GM12878 (cell line): Measurements from ENCODE around the gene MALRD1. TPM values are rescaled to one million over a fixed set of nuclear protein-coding genes. Genes with fewer than 3 reads are reported as not detected.

Experiments used
- ATAC-seq: fragments of 200-7000 bp; cut with Tn5 transposase; 3 replicates; pipeline ENCODE4 v1.9.1; 2020; ENCODE audit warnings: mild to moderate bottlenecking, moderate library complexity
- BruUV-seq: library from RNA; stranded (reverse); fragments of 400-500 nt; replicated peaks from 2 replicates; lab custom pipeline; 2021; lab: Mats Ljungman, UMichigan
- CTCF ChIA-PET: fragments of 300-600 bp; sonication (Branson Sonifier 250); formaldehyde crosslinking; extraction: SDS; loops from one replicate; lab custom pipeline; 2021; ENCODE audit warnings: inconsistent platforms; lab: Yijun Ruan, JAX
- POLR2A ChIA-PET: fragments of 350-600 bp; formaldehyde crosslinking; extraction: SDS; loops from one replicate; lab custom pipeline; 2021; ENCODE audit warnings: inconsistent platforms; lab: Charles Lee
- RAD21 ChIA-PET: fragments of 300-600 bp; sonication (Branson Sonifier 250); formaldehyde crosslinking; loops from one replicate; lab custom pipeline; 2023; ENCODE audit warnings: antibody characterized with exemption; ENCODE audit not compliant: unreplicated experiment; lab: Charles Lee
- SMC1A ChIA-PET: fragments of 300-600 bp; sonication (Branson Sonifier 250); formaldehyde crosslinking; loops from one replicate; lab custom pipeline; 2023; ENCODE audit not compliant: unreplicated experiment, uncharacterized antibody; lab: Charles Lee
- DNase-seq: peaks from one replicate; pipeline ENCODE4 v3.0.0-alpha.2; 2011; ENCODE audit warnings: low read depth, low spot score
- FAIRE-seq: peaks from 3 replicates; lab custom pipeline; 2011; peaks lifted over from hg19 to GRCh38; lab: Jason Lieb, UNC
- H2AFZ ChIP-seq: 2 replicates; pipeline ENCODE4 v1.6.0; 2011; ENCODE audit warnings: low read depth, low read length, control low read depth; ENCODE audit not compliant: control insufficient read depth
- H3K27ac ChIP-seq: 2 replicates; pipeline ENCODE4 v1.5.1; 2011; ENCODE audit warnings: control low read depth; ENCODE audit not compliant: control insufficient read depth, insufficient read depth
- H3K27me3 ChIP-seq, 2 experiments: replicated peaks in 1 of 2; 2 replicates each; pipeline versions ENCODE4 v1.6.0 to v1.6.1; 2011; ENCODE audit warnings: low read length in 1 of 2; ENCODE audit not compliant: control insufficient read depth in 2 of 2, insufficient read depth in 2 of 2
- H3K36me3 ChIP-seq, 2 experiments: 2 replicates each; pipeline ENCODE4 v1.5.1; 2011; ENCODE audit warnings: low read length in 1 of 2; ENCODE audit not compliant: control insufficient read depth in 2 of 2, insufficient read depth in 2 of 2
- H3K4me1 ChIP-seq: 2 replicates; pipeline ENCODE4 v1.6.1; 2011; ENCODE audit warnings: mild to moderate bottlenecking, low read length, moderate library complexity, mixed read lengths; ENCODE audit not compliant: control insufficient read depth, insufficient read depth
- H3K4me2 ChIP-seq: 2 replicates; pipeline ENCODE4 v1.6.0; 2011; ENCODE audit warnings: control low read depth; ENCODE audit not compliant: control insufficient read depth, insufficient read depth
- H3K4me3 ChIP-seq: fragments of 200-600 bp; sonication (generic); 2 replicates; pipeline ENCODE4 v1.5.1; 2016
- H3K79me2 ChIP-seq: 2 replicates; pipeline ENCODE4 v1.6.0; 2011; ENCODE audit warnings: low read length; ENCODE audit not compliant: control insufficient read depth, insufficient read depth
- H3K9ac ChIP-seq: 2 replicates; pipeline ENCODE4 v1.8.0; 2011; ENCODE audit warnings: low read length, control low read depth, mixed read lengths; ENCODE audit not compliant: control insufficient read depth, insufficient read depth
- H3K9me3 ChIP-seq: replicated peaks from 3 replicates; pipeline ENCODE4 v1.5.1; 2011; ENCODE audit warnings: mild to moderate bottlenecking, low read length; ENCODE audit not compliant: control insufficient read depth, insufficient read depth
- H4K20me1 ChIP-seq: 2 replicates; pipeline ENCODE4 v1.6.0; 2011; ENCODE audit not compliant: control insufficient read depth, insufficient read depth
- ATF2 ChIP-seq: IDR thresholded peaks from 2 replicates; pipeline ENCODE4 v1.6.1; 2012; ENCODE audit warnings: low read length, inconsistent platforms
- CEBPZ ChIP-seq: fragments of 150-350 bp; IDR thresholded peaks from 2 replicates; pipeline ENCODE4 v1.6.1; 2016; ENCODE audit warnings: low read depth, low read length
- E4F1 ChIP-seq: fragments of 450-650 bp; IDR thresholded peaks from 2 replicates; pipeline ENCODE4 v1.6.1; 2018; ENCODE audit warnings: borderline replicate concordance, mild to moderate bottlenecking; ENCODE audit not compliant: partially characterized antibody
- IRF5 ChIP-seq: fragments of 450-650 bp; IDR thresholded peaks from 2 replicates; pipeline ENCODE4 v1.6.1; 2017; ENCODE audit warnings: borderline replicate concordance
- LARP7 ChIP-seq: fragments of 450-650 bp; IDR thresholded peaks from 2 replicates; pipeline ENCODE4 v1.6.1; 2017; ENCODE audit warnings: mild to moderate bottlenecking
- SMC3 ChIP-seq: IDR thresholded peaks from 2 replicates; pipeline ENCODE4 v1.6.1; 2011; ENCODE audit warnings: low read length, improper control_type of control experiment, borderline replicate concordance
- ZNF384 ChIP-seq: IDR thresholded peaks from 2 replicates; pipeline ENCODE4 v1.6.1; 2012; ENCODE audit warnings: low read depth, mild to moderate bottlenecking, low read length, improper control_type of control experiment, borderline replicate concordance
- WGBS: methylation state at CpG from one replicate; pipeline ENCODE4 v1.1.6; 2016; ENCODE audit warnings: low lambda C conversion rate; ENCODE audit not compliant: insufficient replicate concordance, insufficient coverage; ENCODE audit errors: missing lambda C conversion rate; 5-methylcytosine and 5-hydroxymethylcytosine counted together
- in situ Hi-C: fragments of 300-500 bp; cut with MboI; formaldehyde crosslinking; loops from 9 replicates; pipeline ENCODE4 v1.14.3; 2018; ENCODE audit warnings: mixed read lengths
- intact Hi-C: fragments of 100-400 bp; cut with micrococcal nuclease; formaldehyde crosslinking; loops from one replicate; pipeline ENCODE4 v1.14.2; 2022; ENCODE audit not compliant: unreplicated experiment
- polyA plus RNA-seq, 11 experiments: library from polyadenylated mRNA; depleted of rRNA in 4 of 11; unstranded in 6 of 11; stranded (reverse) in 5 of 11; fragments of >200 nt; fragmentation: Nextera tagmentation in 4 of 11; fragmentation: Illumina TruSeq in 1 of 11; extraction: Ambion mirVana in 4 of 11; extraction: Trizol in 1 of 11; gene quantifications; 1 replicate in 1 of 11; 2 replicates in 10 of 11; pipeline versions ENCODE4 v1.2.1 to v1.2.3, GENCODE V29; 2011 to 2016; ENCODE audit warnings: inconsistent platforms in 2 of 11, missing spikeins in 2 of 11, low read depth in 1 of 11
- total RNA-seq, 4 experiments: library from RNA; depleted of rRNA in 3 of 4; stranded (reverse); fragments of >200 nt in 3 of 4; fragmentation: Illumina TruSeq in 1 of 4; extraction: Trizol in 1 of 4; gene quantifications; 2 replicates each; pipeline versions ENCODE4 v1.2.1 to v1.2.3, GENCODE V29; 2013 to 2021

Gene MALRD1
- total and polyA plus RNA-seq, 10 of the 15 experiments (the other 5 are each of a cell fraction or from before 2014, with no cell fraction given), result 0.12 to 6.6 (median 0.26) TPM; not detected in 2

- TF ChIP-seq CEBPZ (no peak), SMC3 (no peak)
Observed at GRCh38 chr10:19651549-19651948, 602.9 kb downstream of the MALRD1 start (continued).

GRCh38 chr10:19652750-19653149, 604.1 kb downstream of the MALRD1 start:
- DNase-seq (no peak), FAIRE-seq (no peak), ATAC-seq (no peak)
- Histone ChIP-seq H3K9me3 (no peaks in the 10 kb centered on the region), H3K4me1 (no peaks in the 10 kb centered on the region), H3K9ac (no peak overlapping the region), H3K27me3 (no peaks in the 10 kb centered on the region), H3K79me2 (no peaks in the 10 kb centered on the region), H3K36me3 (no peaks in the 10 kb centered on the region), H3K27ac (no peak overlapping the region), H3K4me2 (no peak overlapping the region), H4K20me1 (no peaks in the 10 kb centered on the region), H2AFZ (no peak overlapping the region), H3K4me3 (no peak overlapping the region)
- ChIA-PET POLR2A (interaction anchor here (0.6 kb wide), 1 partner anchor 257 kb away, joined by 3 read pairs; no protein-coding TSS in a partner anchor), SMC1A (interaction anchor here (0.8 to 1.0 kb wide), 3 partner anchors 28 to 249 kb away, joined by 3 read pairs; no protein-coding TSS in a partner anchor), RAD21 (no interaction called here), CTCF (no interaction called here)
- in situ Hi-C loops (no loop called here), intact Hi-C loops (no loop called here)
- TF ChIP-seq ATF2 (no peak), ZNF384 (no peak), E4F1 (no peak), LARP7 (no peak), IRF5 (no peak)
- 0% methylated on average over 1 of the region's 1 CpG for whole genome bisulfite sequencing
- BruUV-seq, result no TSS peak
